H9 (cell line): ENCODE results near the gene APOLD1. TPM values are rescaled to one million over a fixed set of nuclear protein-coding genes. Genes with fewer than 3 reads are reported as not detected.

ENCODE experiments used
- DNase-seq: peaks from one replicate; pipeline ENCODE4 v3.0.0-alpha.2; 2017
- H2AFZ ChIP-seq: one replicate; pipeline ENCODE4 v1.6.1; 2013; ENCODE audit warnings: mild to moderate bottlenecking, low read length, control low read depth, moderate library complexity
- H2AK5ac ChIP-seq: 2 replicates; pipeline ENCODE4 v1.6.1; 2013; ENCODE audit warnings: low read length, control low read depth, mixed read lengths; ENCODE audit not compliant: insufficient read length
- H2BK120ac ChIP-seq: one replicate; pipeline ENCODE4 v1.6.1; 2013; ENCODE audit warnings: low read depth, mild to moderate bottlenecking, low read length, control low read depth, inconsistent platforms; ENCODE audit not compliant: poor library complexity, severe bottlenecking
- H2BK12ac ChIP-seq: 2 replicates; pipeline ENCODE4 v1.6.1; 2013; ENCODE audit warnings: low read length, control low read depth, mixed read lengths, low read depth; ENCODE audit not compliant: insufficient read length
- H2BK15ac ChIP-seq: 2 replicates; pipeline ENCODE4 v1.6.1; 2013; ENCODE audit warnings: low read depth, low read length, control low read depth
- H2BK20ac ChIP-seq: one replicate; pipeline ENCODE4 v1.6.1; 2013; ENCODE audit warnings: low read depth, mild to moderate bottlenecking, low read length, control low read depth, inconsistent platforms; ENCODE audit not compliant: poor library complexity, severe bottlenecking
- H2BK5ac ChIP-seq: 2 replicates; pipeline ENCODE4 v1.6.1; 2013; ENCODE audit warnings: low read length, control low read depth, mixed read lengths; ENCODE audit not compliant: insufficient read length
- H3K14ac ChIP-seq: 2 replicates; pipeline ENCODE4 v1.6.1; 2013; ENCODE audit warnings: low read length, control low read depth; ENCODE audit not compliant: insufficient read depth
- H3K18ac ChIP-seq: 2 replicates; pipeline ENCODE4 v1.6.1; 2013; ENCODE audit warnings: low read depth, mild to moderate bottlenecking, mixed read lengths, low read length, control low read depth; ENCODE audit not compliant: insufficient read length
- H3K23ac ChIP-seq: 2 replicates; pipeline ENCODE4 v1.6.1; 2013; ENCODE audit warnings: low read length, control low read depth, mixed read lengths, low read depth; ENCODE audit not compliant: insufficient read length
- H3K23me2 ChIP-seq: 2 replicates; pipeline ENCODE4 v1.6.1; 2013; ENCODE audit warnings: low read depth, mild to moderate bottlenecking, mixed read lengths, low read length, control low read depth; ENCODE audit not compliant: insufficient read length, poor library complexity, severe bottlenecking
- H3K27ac ChIP-seq: 2 replicates; pipeline ENCODE4 v1.5.1; 2013; ENCODE audit warnings: low read length, control low read depth, mixed read lengths, low read depth; ENCODE audit not compliant: insufficient read length
- H3K27me3 ChIP-seq: 2 replicates; pipeline ENCODE4 v1.6.1; 2013; ENCODE audit warnings: low read length, control low read depth, inconsistent platforms; ENCODE audit not compliant: insufficient read depth
- H3K4ac ChIP-seq: 2 replicates; pipeline ENCODE4 v1.6.1; 2013; ENCODE audit warnings: low read depth, mild to moderate bottlenecking, control low read depth, inconsistent platforms, low read length, moderate library complexity
- H3K4me1 ChIP-seq: 2 replicates; pipeline ENCODE4 v1.6.1; 2013; ENCODE audit warnings: low read length, control low read depth, inconsistent platforms; ENCODE audit not compliant: insufficient read depth
- H3K4me2 ChIP-seq: 2 replicates; pipeline ENCODE4 v1.6.1; 2013; ENCODE audit warnings: low read length, control low read depth, mixed read lengths; ENCODE audit not compliant: insufficient read length, insufficient read depth
- H3K56ac ChIP-seq: 2 replicates; pipeline ENCODE4 v1.6.1; 2013; ENCODE audit warnings: low read depth, mild to moderate bottlenecking, mixed read lengths, low read length, control low read depth; ENCODE audit not compliant: insufficient read length
- H3K79me1 ChIP-seq: 2 replicates; pipeline ENCODE4 v1.6.1; 2013; ENCODE audit warnings: low read depth, mild to moderate bottlenecking, moderate library complexity, low read length, control low read depth, inconsistent platforms; ENCODE audit not compliant: insufficient read depth, poor library complexity, severe bottlenecking
- H3K79me2 ChIP-seq: 2 replicates; pipeline ENCODE4 v1.6.1; 2013; ENCODE audit warnings: low read length, control low read depth, inconsistent platforms; ENCODE audit not compliant: insufficient read depth
- H3K9ac ChIP-seq: 2 replicates; pipeline ENCODE4 v1.6.1; 2013; ENCODE audit warnings: low read length, control low read depth, mixed read lengths; ENCODE audit not compliant: insufficient read length; ENCODE audit errors: extremely low read depth
- H3K9me3 ChIP-seq: one replicate; pipeline ENCODE4 v1.6.1; 2013; ENCODE audit warnings: low read depth, low read length, inconsistent platforms; ENCODE audit not compliant: control insufficient read depth
- H3T11ph ChIP-seq: one replicate; pipeline ENCODE4 v1.6.1; 2013; ENCODE audit warnings: mild to moderate bottlenecking, low read length, control low read depth, inconsistent platforms
- H4K20me1 ChIP-seq: one replicate; pipeline ENCODE4 v1.6.1; 2013; ENCODE audit not compliant: control insufficient read depth, insufficient read length, insufficient read depth
- H4K5ac ChIP-seq: 2 replicates; pipeline ENCODE4 v1.6.1; 2013; ENCODE audit warnings: low read depth, mild to moderate bottlenecking, mixed read lengths, low read length, control low read depth; ENCODE audit not compliant: insufficient read length
- H4K8ac ChIP-seq: replicated peaks from 2 replicates; pipeline ENCODE4 v1.6.1; 2013; ENCODE audit warnings: low read length, control low read depth, mixed read lengths, low read depth; ENCODE audit not compliant: insufficient read length
- H4K91ac ChIP-seq: 2 replicates; pipeline ENCODE4 v1.6.1; 2013; ENCODE audit warnings: low read depth, mild to moderate bottlenecking, moderate library complexity, mixed read lengths, low read length, control low read depth; ENCODE audit not compliant: insufficient read length
- H3K27ac Mint-ChIP-seq, 3 experiments: 2 replicates in 2 of 3; 3 replicates in 1 of 3; pipeline ENCODE4 v1.8.0; 2020 to 2021; ENCODE audit warnings: mixed read lengths in 3 of 3, mild to moderate bottlenecking in 1 of 3, moderate library complexity in 1 of 3
- H3K27me3 Mint-ChIP-seq: 2 replicates; pipeline ENCODE4 v1.8.0; 2021; ENCODE audit warnings: low read depth, mild to moderate bottlenecking, moderate library complexity, mixed read lengths
- H3K36me3 Mint-ChIP-seq, 3 experiments: 2 replicates in 2 of 3; 3 replicates in 1 of 3; pipeline ENCODE4 v1.8.0; 2020 to 2021; ENCODE audit warnings: low read depth in 3 of 3, mixed read lengths in 3 of 3; ENCODE audit not compliant: insufficient read depth in 1 of 3
- H3K4me1 Mint-ChIP-seq, 2 experiments: 2 replicates each; pipeline ENCODE4 v1.8.0; 2020; ENCODE audit warnings: mixed read lengths in 2 of 2
- H3K4me3 Mint-ChIP-seq, 2 experiments: 2 replicates in 1 of 2; 3 replicates in 1 of 2; pipeline ENCODE4 v1.8.0; 2020 to 2021; ENCODE audit warnings: mild to moderate bottlenecking in 2 of 2, mixed read lengths in 2 of 2, moderate library complexity in 1 of 2
- H3K9me3 Mint-ChIP-seq, 2 experiments: 2 replicates in 1 of 2; 3 replicates in 1 of 2; pipeline ENCODE4 v1.8.0; 2020; ENCODE audit warnings: mild to moderate bottlenecking in 2 of 2, mixed read lengths in 2 of 2, moderate library complexity in 1 of 2
- CTCF ChIP-seq: fragments of 200-600 bp; sonication (generic); conservative IDR thresholded peaks from 3 replicates; pipeline ENCODE4 v1.8.0; 2021; ENCODE audit warnings: antibody characterized with exemption, mild to moderate bottlenecking
- whole genome bisulfite sequencing: extraction: QIAGEN DNeasy Blood & Tissue Kit; methylation state at CpG from one replicate; pipeline ENCODE4 v1.1.7; 2013; ENCODE audit warnings: missing lambda C conversion rate, low lambda C conversion rate, mixed read lengths; ENCODE audit not compliant: insufficient read length; ENCODE audit errors: extremely low coverage; 5-methylcytosine and 5-hydroxymethylcytosine counted together
- total RNA-seq: library from RNA; stranded (reverse); gene quantifications from 2 replicates; pipeline ENCODE4 v1.2.1, GENCODE V29; 2021

APOLD1 gene
- total RNA-seq, 1 experiment from 2014 or later: 0.48 TPM

- Histone ChIP-seq H3K9ac (no peak overlapping the region), H2BK5ac (no peak overlapping the region), H3T11ph (no peak overlapping the region), H3K9me3 (no peaks in the 10 kb centered on the region), H3K79me1 (no peaks in the 10 kb centered on the region), H3K23me2 (no peaks in the 10 kb centered on the region), H3K27me3 (no peaks in the 10 kb centered on the region), H3K4me2 (no peak overlapping the region), H2BK12ac (no peak overlapping the region), H3K14ac (no peak overlapping the region), H2BK20ac (no peak overlapping the region), H4K91ac (no peak overlapping the region), H2BK15ac (no peak overlapping the region), H4K8ac (no peak overlapping the region), H3K23ac (no peak overlapping the region), H2BK120ac (no peak overlapping the region), H3K4me1 (no peaks in the 10 kb centered on the region), H4K5ac (no peak overlapping the region), H3K27ac (no peak overlapping the region), H4K20me1 (no peaks in the 10 kb centered on the region), H3K79me2 (no peaks in the 10 kb centered on the region), H2AK5ac (no peak overlapping the region), H3K18ac (no peak overlapping the region), H3K56ac (no peak overlapping the region), H3K4ac (no peak overlapping the region), H2AFZ (no peak overlapping the region)
- no peak overlapping the region; a peak in 1 of 7 replicates for H3K27ac Mint-ChIP-seq
- H3K4me1 Mint-ChIP-seq: peaks cover 7 to 8% of the 10 kb centered on the region in 2 experiments
- no peaks in the 10 kb centered on the region for H3K9me3 Mint-ChIP-seq
- no CpG with 5 or more reads among the region's 1 CpG for WGBS
- H3K27me3 Mint-ChIP-seq: peaks cover 5% of the 10 kb centered on the region; the same call in 1 of the 2 replicates
- H3K36me3 Mint-ChIP-seq: no peaks in the 10 kb centered on the region; a peak in 2 of 7 replicates
- no peak for TF ChIP-seq CTCF
- DNase-seq: no peak
- no peak overlapping the region for H3K4me3 Mint-ChIP-seq
Measured at GRCh38 chr12:12798480-12798879, 13.0 kb downstream of the APOLD1 start.
